HG02884 (cell line): Measurements from ENCODE around the gene SLC17A1.

Experiments
- ATAC-seq: cut with Tn5 transposase; IDR thresholded peaks from one replicate; pipeline ENCODE4 v1.9.1; 2021; ENCODE audit warnings: mild to moderate bottlenecking, moderate library complexity; ENCODE audit not compliant: unreplicated experiment

SLC17A1 gene

DNA sequence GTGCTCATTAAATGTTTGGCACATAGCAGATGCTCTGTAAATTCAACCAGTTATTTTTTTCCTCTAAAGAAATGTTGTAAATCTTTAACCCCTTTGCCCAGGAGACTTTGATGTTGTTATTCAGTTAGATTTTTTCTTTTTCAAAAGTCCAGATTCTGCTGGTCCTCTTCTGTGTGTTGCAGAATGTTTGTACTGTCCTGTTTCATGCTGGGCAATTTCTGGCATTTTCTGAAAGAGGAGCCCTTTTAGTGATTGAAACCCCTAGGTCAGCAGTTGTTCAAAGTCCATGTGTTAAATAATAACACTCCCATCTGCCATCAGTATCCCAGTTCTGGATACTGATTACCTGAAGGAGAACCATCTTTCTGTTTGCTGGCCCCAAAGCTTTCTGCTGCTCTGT is 1.3 kb upstream of the SLC17A1 start:
- no peak for ATAC-seq

GRCh38 chr6:25832670-25833069 is 818 bp upstream of the SLC17A1 start:
- no peak for ATAC-seq

- no peak for ATAC-seq
Measured at GRCh38 chr6:25832307-25832662, 433 bp upstream of the SLC17A1 start.

GRCh38 chr6:25830458-25830857 is 1.4 kb downstream of the SLC17A1 start:
- no peak for ATAC-seq

GRCh38 chr6:25829375-25829774 is 2.5 kb downstream of the SLC17A1 start:
- peak; percentile 88 for ATAC-seq

DNA sequence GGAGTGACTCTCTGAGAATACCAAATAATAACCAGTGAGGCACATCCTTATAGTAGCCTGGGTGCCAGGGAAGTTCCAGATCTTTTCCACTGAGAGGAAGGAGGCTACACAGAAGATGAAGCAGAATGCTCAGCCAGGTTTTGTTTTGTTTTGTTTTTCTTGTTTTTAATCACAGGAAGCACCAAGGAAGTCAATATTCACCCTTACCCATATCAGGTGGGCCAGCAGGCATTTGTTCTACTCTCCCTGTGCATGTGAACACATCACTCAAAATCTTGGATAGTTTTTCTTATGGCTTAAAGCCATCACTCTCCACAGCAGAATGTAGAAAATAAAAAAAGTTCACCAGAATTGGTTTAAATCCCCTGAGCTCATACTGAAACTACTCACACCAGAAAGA is 10.5 kb downstream of the SLC17A1 start:
- no peak for ATAC-seq

DNA sequence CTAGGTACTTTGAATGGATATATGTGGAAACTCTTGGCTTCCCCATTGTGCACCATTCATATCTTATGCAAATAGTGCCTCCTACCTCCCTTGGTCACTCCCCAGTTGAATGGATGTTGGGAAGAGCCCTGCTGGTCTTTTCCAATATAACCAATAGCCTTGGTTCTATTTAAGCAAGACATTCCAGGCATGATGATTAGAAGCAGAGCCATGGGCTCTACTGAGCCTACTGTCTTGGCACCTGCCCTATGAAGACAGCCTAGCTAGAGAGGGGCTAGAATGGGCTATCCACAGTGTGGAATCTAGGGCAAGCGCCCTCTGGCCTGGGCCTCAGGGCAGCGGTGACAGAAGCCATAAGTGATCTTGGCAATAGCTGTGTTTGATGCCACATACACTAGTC is 15.6 kb downstream of the SLC17A1 start:
- no peak for ATAC-seq

DNA sequence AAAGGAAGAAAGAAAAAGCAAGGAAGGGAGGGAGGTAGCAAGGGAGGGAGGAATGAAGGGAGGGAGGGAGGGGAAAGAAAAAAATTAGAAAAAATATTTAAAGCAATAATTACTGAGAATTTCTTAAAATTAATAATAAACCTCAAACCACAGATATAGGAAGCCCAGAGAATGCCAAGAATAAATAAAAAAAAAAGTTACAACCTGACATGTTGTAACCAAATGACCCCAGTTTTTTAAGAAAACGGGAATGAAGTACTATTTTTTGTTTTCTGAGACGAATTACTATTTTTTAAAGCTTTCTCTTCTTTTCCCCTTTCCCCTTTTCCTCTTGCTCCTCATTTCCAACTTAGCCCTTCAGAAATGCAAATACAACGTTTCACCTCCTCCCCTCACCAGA is 16.7 kb downstream of the SLC17A1 start:
- no peak for ATAC-seq

GRCh38 chr6:25804804-25805203 is 27.0 kb downstream of the SLC17A1 start:
- no peak for ATAC-seq

DNA sequence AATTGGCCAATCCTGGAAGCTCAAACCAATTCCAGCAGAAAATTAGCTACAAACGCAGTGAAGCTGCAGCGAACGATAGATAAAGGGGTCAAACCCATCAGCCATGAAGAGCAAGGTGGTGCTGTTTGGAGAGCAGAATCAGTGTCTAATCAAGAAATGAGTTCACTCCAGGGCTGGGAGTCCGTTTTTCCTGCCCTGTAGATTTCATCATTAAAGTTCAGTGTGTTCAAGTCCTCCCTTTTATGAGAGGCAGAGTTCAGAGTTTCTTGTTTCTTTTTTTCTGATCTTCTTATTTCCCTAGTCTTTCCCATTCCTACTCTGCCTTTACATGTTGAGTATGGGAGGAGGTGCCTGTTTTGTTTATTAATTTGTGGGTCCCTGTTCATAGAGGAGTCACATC is 30.4 kb downstream of the SLC17A1 start:
- no peak for ATAC-seq

GRCh38 chr6:25794784-25795183 is 37.1 kb downstream of the SLC17A1 start:
- no peak for ATAC-seq

DNA sequence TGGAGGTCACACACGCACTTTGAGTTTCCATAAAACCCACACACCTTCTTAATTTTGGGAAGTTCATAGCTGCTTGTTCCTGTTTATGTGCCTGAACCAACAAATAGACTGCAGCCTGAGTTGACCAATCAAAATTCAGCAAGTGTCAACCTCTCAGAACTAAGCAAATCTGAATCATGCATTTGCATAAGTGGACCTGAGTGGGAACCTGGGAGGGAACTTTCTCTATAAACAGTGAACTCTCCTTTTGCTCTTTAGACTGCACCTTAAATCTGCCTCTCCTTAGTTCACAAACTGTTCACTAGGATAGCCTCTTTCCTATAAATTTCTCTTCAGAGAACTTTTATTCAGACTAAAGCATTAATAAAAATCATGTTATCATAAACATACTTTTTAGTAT is 37.9 kb downstream of the SLC17A1 start:
- no peak for ATAC-seq

DNA sequence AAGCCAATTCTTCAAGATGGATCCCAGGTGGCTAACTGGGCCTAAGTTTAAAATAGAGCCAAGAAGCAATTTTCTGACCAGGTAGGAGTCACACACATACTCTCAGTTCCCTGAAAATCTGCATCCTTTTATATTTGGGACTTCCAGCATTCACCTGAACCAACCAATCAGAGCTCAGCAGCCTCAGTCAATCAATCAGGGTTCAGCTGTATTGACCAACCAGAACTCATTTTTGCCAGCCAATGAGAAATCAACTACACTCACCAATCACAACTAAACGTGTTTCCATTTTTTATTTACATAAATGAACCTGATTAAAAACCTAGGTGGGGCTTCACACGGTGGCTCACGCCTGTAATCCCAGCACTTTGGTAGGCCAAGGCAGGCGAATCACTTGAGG is 39.8 kb downstream of the SLC17A1 start:
- no peak for ATAC-seq

DNA sequence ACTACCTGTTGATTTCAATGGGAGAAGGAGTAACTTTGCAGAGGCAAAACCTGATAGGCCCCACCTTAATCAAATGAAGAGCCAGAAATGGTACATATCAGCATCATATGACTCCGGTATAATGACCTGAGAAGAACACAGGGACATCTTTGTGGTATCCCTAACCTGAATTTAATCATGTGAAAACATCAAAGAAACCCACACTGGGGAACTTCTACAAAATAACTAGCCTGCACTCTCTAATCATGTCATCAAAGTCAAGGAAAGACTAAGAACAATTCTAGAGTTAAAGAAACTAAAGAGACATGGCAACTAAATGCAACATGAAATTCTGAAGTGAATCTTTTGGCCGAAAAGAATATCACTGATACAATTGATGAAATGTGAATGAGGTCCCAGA is 42.4 kb downstream of the SLC17A1 start:
- ATAC-seq, result no peak

DNA sequence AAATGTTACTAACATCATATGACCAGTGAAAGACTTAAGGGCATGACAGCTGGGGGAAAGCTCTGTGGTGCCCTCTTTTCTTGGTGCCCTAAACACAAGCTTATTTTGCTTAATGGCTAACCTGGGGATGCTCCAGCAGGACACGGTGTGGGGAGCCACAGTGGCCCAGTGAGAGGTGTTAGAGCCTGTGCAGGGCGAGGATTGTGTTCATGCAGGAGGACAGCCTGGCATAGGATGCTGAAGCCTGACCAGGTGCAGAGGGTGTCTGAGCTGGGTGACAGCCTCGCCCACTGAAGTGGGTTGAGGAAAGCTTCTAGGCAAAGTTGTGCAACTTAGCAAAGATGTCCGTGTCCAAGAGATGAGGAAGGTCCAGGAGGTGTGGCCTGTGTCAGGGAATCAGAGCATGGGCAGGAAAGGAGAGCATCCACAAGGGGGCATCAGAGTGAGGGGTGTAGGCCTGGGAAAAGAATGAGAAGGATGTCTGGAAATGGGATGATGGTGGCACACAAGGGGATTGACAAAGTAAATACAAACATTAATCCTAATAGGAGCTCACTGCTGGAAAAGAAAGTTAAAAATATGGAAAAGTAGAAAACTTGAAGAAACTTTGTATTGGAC is 43.4 kb downstream of the SLC17A1 start:
- no peak for ATAC-seq

GRCh38 chr6:25787428-25787827 is 44.4 kb downstream of the SLC17A1 start:
- ATAC-seq, result no peak

DNA sequence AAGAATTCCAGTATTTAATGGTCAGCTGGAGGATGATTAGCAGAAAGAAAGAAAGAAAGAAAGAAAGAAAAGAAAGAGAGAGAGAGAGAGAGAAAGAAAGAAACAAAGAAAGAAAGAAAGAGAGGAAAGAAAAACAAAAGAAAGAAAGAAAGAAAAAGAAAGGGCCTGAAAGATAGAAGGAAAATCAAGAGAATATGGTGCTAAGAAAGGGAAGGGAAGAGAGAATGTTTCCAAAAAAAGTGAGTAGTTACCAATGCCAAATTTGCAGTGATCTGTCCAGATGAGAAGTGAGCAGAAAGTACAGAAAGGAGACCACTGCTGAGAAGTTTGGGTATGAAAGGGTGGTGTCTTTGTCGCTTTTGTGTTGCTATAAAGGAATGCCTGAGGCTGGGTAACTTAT is 50.7 kb downstream of the SLC17A1 start:
- no peak for ATAC-seq

DNA sequence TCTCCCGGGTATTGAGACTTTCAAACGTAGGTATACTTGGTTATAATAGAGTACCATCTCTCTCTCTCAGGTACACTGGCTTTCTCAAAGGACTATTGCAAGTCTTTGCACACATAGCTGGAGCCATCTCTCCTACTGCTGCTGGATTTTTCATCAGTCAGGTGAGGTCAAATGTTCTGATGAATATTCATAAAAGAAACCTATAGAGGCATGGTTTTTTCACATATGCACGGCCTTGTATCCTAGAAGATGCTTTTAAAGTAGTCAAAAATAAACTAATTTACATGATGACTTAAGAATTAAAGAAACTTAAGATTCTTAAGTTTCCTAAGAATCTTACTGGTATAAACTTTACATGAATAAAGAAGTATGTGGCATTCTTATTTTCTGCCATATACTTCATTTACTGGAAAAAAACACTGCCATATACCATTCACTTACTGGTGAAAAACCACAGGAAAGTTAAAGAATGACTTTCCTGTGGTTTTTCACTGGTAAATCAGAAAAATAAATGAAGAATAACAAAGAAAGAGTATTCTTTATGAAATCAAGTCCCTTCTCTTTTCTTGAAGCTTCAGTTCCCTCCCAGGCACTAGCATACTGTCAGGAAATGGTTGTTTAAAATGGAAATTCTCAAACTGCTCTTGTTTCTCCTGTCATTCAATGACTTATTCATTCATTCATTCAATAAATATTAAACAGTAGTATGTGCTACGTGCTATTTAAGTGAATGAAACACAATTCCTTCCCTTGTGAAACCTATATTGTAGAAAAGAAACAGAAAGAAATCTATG is 53.8 kb downstream of the SLC17A1 start:
- ATAC-seq, result no peak

- no peak for ATAC-seq
Measured at GRCh38 chr6:25777031-25777430, 54.8 kb downstream of the SLC17A1 start.

GRCh38 chr6:25774120-25774715 is 57.6 kb downstream of the SLC17A1 start:
- ATAC-seq, result no peak

DNA sequence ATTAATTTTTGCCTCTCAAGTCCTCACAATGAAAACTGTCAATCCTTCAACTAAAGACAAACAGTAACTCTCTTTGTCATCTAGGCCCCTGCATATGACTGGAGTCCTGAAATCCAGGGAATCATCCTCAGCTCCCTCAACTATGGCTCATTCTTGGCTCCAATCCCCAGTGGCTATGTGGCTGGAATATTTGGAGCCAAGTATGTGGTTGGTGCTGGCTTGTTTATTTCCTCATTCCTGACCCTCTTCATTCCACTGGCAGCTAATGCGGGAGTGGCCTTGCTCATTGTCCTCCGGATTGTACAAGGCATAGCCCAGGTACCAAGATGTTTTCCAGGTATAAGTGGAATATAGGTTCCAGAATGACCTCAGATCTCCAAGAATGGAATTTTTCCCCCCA is 61.9 kb downstream of the SLC17A1 start:
- ATAC-seq, result no peak

DNA sequence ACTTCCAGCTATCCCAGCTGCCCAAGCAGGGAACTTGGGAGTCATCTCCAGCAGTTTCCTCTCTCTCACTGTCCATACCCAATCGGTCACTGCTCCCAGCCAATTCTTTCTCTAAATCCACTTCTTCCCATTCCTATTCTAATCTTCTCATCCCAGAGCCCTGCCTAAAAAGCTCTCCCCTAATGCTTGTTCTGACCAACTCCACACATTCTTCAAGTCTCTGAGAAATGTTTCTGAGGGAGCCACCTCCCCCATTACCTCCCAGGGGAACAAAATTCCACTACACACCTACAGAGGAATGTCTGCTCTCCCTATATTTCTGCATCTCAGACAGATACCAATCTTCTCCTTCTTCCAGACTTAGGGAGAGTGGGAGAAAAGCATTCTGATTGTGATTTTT is 63.3 kb downstream of the SLC17A1 start:
- ATAC-seq, result no peak
